GM11168 (cell line): ENCODE results near the gene CACNG5.

Source experiments
- in situ Hi-C: fragments of 300-500 bp; cut with MboI; formaldehyde crosslinking; loops from one replicate; pipeline ENCODE4 v1.12.0; 2022; ENCODE audit warnings: low sequenced_read_pairs; ENCODE audit not compliant: unreplicated experiment

The CACNG5 gene

GRCh38 chr17:66932311-66932710, 97.4 kb downstream of the CACNG5 start:
- in situ Hi-C loops, result no loop called here

- in situ Hi-C loops, result no loop called here
These were observed 99.1 kb downstream of the CACNG5 start for GRCh38 chr17:66934040-66934439.
